DOHH2 (cell line): ENCODE results near the gene PIN4.

ENCODE experiments used
- CTCF ChIP-seq: fragments of 200-600 bp; sonication (generic); IDR thresholded peaks from one replicate; pipeline ENCODE4 v1.5.1; 2014; ENCODE audit warnings: antibody characterized with exemption, mild to moderate bottlenecking, low read depth, low read length; ENCODE audit not compliant: poor library complexity, severe bottlenecking
- EZH2phosphoT487 ChIP-seq: fragments of 200-600 bp; sonication (generic); IDR thresholded peaks from 2 replicates; pipeline ENCODE4 v1.6.1; 2017; ENCODE audit warnings: borderline replicate concordance, mild to moderate bottlenecking, antibody characterized with exemption, low read length, moderate library complexity, mixed read lengths

GRCh38 chrX:72245461-72246089 lies 64.0 kb downstream of the PIN4 start:
- TF ChIP-seq CTCF (peak; percentile 74), EZH2phosphoT487 (no peak)
